H1 (cell line): ENCODE results near the gene NCL. TPM values are rescaled to one million over a fixed set of nuclear protein-coding genes. Genes with fewer than 3 reads are reported as not detected.

Experiments used
- FOSL1 ChIP-seq: IDR thresholded peaks from 2 replicates; pipeline ENCODE4 v1.6.1; 2011; ENCODE audit warnings: mild to moderate bottlenecking, low read depth, low read length, moderate library complexity; ENCODE audit not compliant: insufficient read depth
- RXRA ChIP-seq: IDR thresholded peaks from 2 replicates; pipeline ENCODE4 v1.6.1; 2011; ENCODE audit warnings: low read depth, mild to moderate bottlenecking, low read length, moderate library complexity; ENCODE audit not compliant: insufficient read depth
- YY1 ChIP-seq: IDR thresholded peaks from 2 replicates; pipeline ENCODE4 v1.6.1; 2011; ENCODE audit warnings: low read depth, mild to moderate bottlenecking, low read length
- polyA plus RNA-seq, 7 experiments: library from polyadenylated mRNA; depleted of rRNA in 3 of 7; stranded (reverse) in 5 of 7; unstranded in 2 of 7; fragments of >200 nt in 5 of 7; fragments of 200-250 nt in 2 of 7; gene quantifications; 1 replicate in 5 of 7; 2 replicates in 1 of 7; 4 replicates in 1 of 7; pipeline versions ENCODE4 v1.2.1 to v1.2.3, GENCODE V29; 2011 to 2013; ENCODE audit warnings: missing spikeins in 2 of 7, mixed read lengths in 2 of 7
- total RNA-seq: library from RNA; stranded (reverse); fragmentation: NEBNext Ultra II Directional; extraction: Animal tissue kit (Norgen Biotek cat#: 25700); gene quantifications from 2 replicates; pipeline ENCODE4 v1.2.1, GENCODE V29; 2021
- TF ChIP-seq, protein P1 (sequence below): fragments of 300-600 bp; sonication (generic); IDR thresholded peaks from 2 replicates; pipeline ENCODE4 v1.7.1; 2012; ENCODE audit warnings: low read length, moderate library complexity, mild to moderate bottlenecking, inconsistent platforms; ENCODE audit not compliant: insufficient replicate concordance
- TF ChIP-seq, protein P2 (sequence below): IDR thresholded peaks from 2 replicates; pipeline ENCODE4 v1.6.1; 2011; ENCODE audit warnings: low read length, improper control_type of control experiment
- TF ChIP-seq, protein P3 (sequence below): IDR thresholded peaks from 2 replicates; pipeline ENCODE4 v1.6.1; 2012; ENCODE audit warnings: low read length, inconsistent platforms

The NCL gene
- total and polyA plus RNA-seq, 2 of the 8 experiments (the other 6 are each of a cell fraction or from before 2014, with no cell fraction given): 61.2 to 1,478 TPM

DNA sequence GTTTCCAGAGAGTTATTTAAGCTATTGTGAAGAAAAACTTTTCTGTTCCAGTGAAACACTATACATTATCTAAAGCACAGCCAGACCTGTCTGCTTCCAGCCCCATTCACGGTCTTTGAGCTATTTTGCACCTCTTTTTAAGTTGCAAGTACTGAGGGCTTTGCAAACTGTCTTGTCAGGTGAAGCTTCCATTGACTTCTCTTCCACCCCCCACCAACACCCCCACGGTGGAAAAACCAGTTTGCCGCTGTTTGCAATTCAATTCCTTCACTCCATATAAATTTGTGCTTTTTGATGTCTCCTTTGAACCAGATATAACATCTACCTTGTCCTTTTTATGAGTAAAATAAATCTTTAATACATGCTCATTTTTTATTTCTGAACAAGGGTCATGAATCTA is 53.0 kb downstream of the NCL start (continued):
- TF ChIP-seq, protein P1, sequence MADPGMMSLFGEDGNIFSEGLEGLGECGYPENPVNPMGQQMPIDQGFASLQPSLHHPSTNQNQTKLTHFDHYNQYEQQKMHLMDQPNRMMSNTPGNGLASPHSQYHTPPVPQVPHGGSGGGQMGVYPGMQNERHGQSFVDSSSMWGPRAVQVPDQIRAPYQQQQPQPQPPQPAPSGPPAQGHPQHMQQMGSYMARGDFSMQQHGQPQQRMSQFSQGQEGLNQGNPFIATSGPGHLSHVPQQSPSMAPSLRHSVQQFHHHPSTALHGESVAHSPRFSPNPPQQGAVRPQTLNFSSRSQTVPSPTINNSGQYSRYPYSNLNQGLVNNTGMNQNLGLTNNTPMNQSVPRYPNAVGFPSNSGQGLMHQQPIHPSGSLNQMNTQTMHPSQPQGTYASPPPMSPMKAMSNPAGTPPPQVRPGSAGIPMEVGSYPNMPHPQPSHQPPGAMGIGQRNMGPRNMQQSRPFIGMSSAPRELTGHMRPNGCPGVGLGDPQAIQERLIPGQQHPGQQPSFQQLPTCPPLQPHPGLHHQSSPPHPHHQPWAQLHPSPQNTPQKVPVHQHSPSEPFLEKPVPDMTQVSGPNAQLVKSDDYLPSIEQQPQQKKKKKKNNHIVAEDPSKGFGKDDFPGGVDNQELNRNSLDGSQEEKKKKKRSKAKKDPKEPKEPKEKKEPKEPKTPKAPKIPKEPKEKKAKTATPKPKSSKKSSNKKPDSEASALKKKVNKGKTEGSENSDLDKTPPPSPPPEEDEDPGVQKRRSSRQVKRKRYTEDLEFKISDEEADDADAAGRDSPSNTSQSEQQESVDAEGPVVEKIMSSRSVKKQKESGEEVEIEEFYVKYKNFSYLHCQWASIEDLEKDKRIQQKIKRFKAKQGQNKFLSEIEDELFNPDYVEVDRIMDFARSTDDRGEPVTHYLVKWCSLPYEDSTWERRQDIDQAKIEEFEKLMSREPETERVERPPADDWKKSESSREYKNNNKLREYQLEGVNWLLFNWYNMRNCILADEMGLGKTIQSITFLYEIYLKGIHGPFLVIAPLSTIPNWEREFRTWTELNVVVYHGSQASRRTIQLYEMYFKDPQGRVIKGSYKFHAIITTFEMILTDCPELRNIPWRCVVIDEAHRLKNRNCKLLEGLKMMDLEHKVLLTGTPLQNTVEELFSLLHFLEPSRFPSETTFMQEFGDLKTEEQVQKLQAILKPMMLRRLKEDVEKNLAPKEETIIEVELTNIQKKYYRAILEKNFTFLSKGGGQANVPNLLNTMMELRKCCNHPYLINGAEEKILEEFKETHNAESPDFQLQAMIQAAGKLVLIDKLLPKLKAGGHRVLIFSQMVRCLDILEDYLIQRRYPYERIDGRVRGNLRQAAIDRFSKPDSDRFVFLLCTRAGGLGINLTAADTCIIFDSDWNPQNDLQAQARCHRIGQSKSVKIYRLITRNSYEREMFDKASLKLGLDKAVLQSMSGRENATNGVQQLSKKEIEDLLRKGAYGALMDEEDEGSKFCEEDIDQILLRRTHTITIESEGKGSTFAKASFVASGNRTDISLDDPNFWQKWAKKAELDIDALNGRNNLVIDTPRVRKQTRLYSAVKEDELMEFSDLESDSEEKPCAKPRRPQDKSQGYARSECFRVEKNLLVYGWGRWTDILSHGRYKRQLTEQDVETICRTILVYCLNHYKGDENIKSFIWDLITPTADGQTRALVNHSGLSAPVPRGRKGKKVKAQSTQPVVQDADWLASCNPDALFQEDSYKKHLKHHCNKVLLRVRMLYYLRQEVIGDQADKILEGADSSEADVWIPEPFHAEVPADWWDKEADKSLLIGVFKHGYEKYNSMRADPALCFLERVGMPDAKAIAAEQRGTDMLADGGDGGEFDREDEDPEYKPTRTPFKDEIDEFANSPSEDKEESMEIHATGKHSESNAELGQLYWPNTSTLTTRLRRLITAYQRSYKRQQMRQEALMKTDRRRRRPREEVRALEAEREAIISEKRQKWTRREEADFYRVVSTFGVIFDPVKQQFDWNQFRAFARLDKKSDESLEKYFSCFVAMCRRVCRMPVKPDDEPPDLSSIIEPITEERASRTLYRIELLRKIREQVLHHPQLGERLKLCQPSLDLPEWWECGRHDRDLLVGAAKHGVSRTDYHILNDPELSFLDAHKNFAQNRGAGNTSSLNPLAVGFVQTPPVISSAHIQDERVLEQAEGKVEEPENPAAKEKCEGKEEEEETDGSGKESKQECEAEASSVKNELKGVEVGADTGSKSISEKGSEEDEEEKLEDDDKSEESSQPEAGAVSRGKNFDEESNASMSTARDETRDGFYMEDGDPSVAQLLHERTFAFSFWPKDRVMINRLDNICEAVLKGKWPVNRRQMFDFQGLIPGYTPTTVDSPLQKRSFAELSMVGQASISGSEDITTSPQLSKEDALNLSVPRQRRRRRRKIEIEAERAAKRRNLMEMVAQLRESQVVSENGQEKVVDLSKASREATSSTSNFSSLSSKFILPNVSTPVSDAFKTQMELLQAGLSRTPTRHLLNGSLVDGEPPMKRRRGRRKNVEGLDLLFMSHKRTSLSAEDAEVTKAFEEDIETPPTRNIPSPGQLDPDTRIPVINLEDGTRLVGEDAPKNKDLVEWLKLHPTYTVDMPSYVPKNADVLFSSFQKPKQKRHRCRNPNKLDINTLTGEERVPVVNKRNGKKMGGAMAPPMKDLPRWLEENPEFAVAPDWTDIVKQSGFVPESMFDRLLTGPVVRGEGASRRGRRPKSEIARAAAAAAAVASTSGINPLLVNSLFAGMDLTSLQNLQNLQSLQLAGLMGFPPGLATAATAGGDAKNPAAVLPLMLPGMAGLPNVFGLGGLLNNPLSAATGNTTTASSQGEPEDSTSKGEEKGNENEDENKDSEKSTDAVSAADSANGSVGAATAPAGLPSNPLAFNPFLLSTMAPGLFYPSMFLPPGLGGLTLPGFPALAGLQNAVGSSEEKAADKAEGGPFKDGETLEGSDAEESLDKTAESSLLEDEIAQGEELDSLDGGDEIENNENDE: no peak
- TF ChIP-seq RXRA (no peak), YY1 (no peak), FOSL1 (no peak)
- TF ChIP-seq, protein P2, sequence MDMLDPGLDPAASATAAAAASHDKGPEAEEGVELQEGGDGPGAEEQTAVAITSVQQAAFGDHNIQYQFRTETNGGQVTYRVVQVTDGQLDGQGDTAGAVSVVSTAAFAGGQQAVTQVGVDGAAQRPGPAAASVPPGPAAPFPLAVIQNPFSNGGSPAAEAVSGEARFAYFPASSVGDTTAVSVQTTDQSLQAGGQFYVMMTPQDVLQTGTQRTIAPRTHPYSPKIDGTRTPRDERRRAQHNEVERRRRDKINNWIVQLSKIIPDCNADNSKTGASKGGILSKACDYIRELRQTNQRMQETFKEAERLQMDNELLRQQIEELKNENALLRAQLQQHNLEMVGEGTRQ: no peak
- TF ChIP-seq, protein P3, sequence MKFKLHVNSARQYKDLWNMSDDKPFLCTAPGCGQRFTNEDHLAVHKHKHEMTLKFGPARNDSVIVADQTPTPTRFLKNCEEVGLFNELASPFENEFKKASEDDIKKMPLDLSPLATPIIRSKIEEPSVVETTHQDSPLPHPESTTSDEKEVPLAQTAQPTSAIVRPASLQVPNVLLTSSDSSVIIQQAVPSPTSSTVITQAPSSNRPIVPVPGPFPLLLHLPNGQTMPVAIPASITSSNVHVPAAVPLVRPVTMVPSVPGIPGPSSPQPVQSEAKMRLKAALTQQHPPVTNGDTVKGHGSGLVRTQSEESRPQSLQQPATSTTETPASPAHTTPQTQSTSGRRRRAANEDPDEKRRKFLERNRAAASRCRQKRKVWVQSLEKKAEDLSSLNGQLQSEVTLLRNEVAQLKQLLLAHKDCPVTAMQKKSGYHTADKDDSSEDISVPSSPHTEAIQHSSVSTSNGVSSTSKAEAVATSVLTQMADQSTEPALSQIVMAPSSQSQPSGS: no peak
- TF ChIP-seq, all 59 proteins: peak for 0
